DOHH2 (cell line): ENCODE measurements around the gene TSC1.

Source experiments
- H3F3A ChIP-seq: fragments of 200-600 bp; sonication (generic), shearing (Covaris generic); 2 replicates; pipeline ENCODE4 v1.6.0; 2016; ENCODE audit warnings: antibody characterized with exemption, mild to moderate bottlenecking; ENCODE audit not compliant: control insufficient read depth, insufficient read depth
- H3K27ac ChIP-seq: fragments of 200-600 bp; sonication (generic); 2 replicates; pipeline ENCODE4 v1.5.1; 2014; ENCODE audit warnings: low read depth, mild to moderate bottlenecking, low read length, moderate library complexity
- H3K27me3 ChIP-seq: fragments of 200-600 bp; sonication (generic); 2 replicates; pipeline ENCODE4 v1.6.1; 2014; ENCODE audit warnings: mild to moderate bottlenecking, low read length, mixed read lengths; ENCODE audit not compliant: control insufficient read depth
- H3K36me3 ChIP-seq: fragments of 200-600 bp; sonication (generic); 2 replicates; pipeline ENCODE4 v1.6.1; 2014; ENCODE audit warnings: mild to moderate bottlenecking, low read length, moderate library complexity, mixed read lengths; ENCODE audit not compliant: control insufficient read depth
- H3K4me1 ChIP-seq: fragments of 200-600 bp; sonication (generic); 2 replicates; pipeline ENCODE4 v1.6.1; 2014; ENCODE audit warnings: mild to moderate bottlenecking, low read length, mixed read lengths; ENCODE audit not compliant: control insufficient read depth
- H3K4me2 ChIP-seq: fragments of 200-600 bp; sonication (generic); 2 replicates; pipeline ENCODE4 v1.6.0; 2014; ENCODE audit warnings: mild to moderate bottlenecking, low read length, moderate library complexity
- H3K4me3 ChIP-seq: fragments of 200-600 bp; sonication (generic); 2 replicates; pipeline ENCODE4 v1.5.1; 2014; ENCODE audit warnings: mild to moderate bottlenecking, low read length, mixed read lengths
- H3K79me2 ChIP-seq: fragments of 200-600 bp; sonication (generic); 2 replicates; pipeline ENCODE4 v1.6.1; 2014; ENCODE audit warnings: mild to moderate bottlenecking, low read length, mixed read lengths; ENCODE audit not compliant: control insufficient read depth
- H3K9me2 ChIP-seq: fragments of 200-600 bp; sonication (generic); replicated peaks from 2 replicates; pipeline ENCODE4 v1.6.1; 2014; ENCODE audit warnings: mild to moderate bottlenecking, low read length, mixed read lengths; ENCODE audit not compliant: control insufficient read depth
- H3K9me3 ChIP-seq: fragments of 200-600 bp; sonication (generic); 2 replicates; pipeline ENCODE4 v1.6.1; 2014; ENCODE audit warnings: antibody characterized with exemption, low read length, mixed read lengths; ENCODE audit not compliant: control insufficient read depth, insufficient read depth
- H4K20me1 ChIP-seq: fragments of 200-600 bp; sonication (generic); 2 replicates; pipeline ENCODE4 v1.6.0; 2014; ENCODE audit warnings: low read depth, mild to moderate bottlenecking, antibody characterized with exemption, low read length, moderate library complexity; ENCODE audit not compliant: control insufficient read depth, insufficient read depth
- CTCF ChIP-seq: fragments of 200-600 bp; sonication (generic); IDR thresholded peaks from one replicate; pipeline ENCODE4 v1.5.1; 2014; ENCODE audit warnings: antibody characterized with exemption, mild to moderate bottlenecking, low read depth, low read length; ENCODE audit not compliant: poor library complexity, severe bottlenecking
- EZH2phosphoT487 ChIP-seq: fragments of 200-600 bp; sonication (generic); IDR thresholded peaks from 2 replicates; pipeline ENCODE4 v1.6.1; 2017; ENCODE audit warnings: borderline replicate concordance, mild to moderate bottlenecking, antibody characterized with exemption, low read length, moderate library complexity, mixed read lengths

TSC1 gene

GRCh38 chr9:132842124-132843044 is 102.0 kb downstream of the TSC1 start:
- Histone ChIP-seq H3K9me2 (no peaks in the 10 kb centered on the region), H3K4me3 (no peak overlapping the region), H3K79me2 (no peaks in the 10 kb centered on the region), H3K9me3 (no peaks in the 10 kb centered on the region), H3K4me2 (no peak overlapping the region), H3K36me3 (no peaks in the 10 kb centered on the region), H3F3A (no peaks in the 10 kb centered on the region), H3K27ac (no peak overlapping the region), H3K27me3 (peaks cover 4% of the 10 kb centered on the region; the same call in 1 of the 2 replicates), H3K4me1 (no peaks in the 10 kb centered on the region), H4K20me1 (no peaks in the 10 kb centered on the region)
- TF ChIP-seq CTCF (no peak), EZH2phosphoT487 (no peak)
